HepG2 (cell line): Measurements from ENCODE around the gene CCDC106. TPM values are rescaled to one million over a fixed set of nuclear protein-coding genes. Genes with fewer than 3 reads are reported as not detected.

Experiments
- ARHGAP35 ChIP-seq: sonication (generic); formaldehyde crosslinking; IDR thresholded peaks from 2 replicates; pipeline ENCODE4 v1.9.0; 2022; ENCODE audit warnings: mild to moderate bottlenecking, inconsistent platforms, moderate library complexity, missing genetic modification reagents, borderline replicate concordance
- ARNT ChIP-seq: fragments of 450-650 bp; IDR thresholded peaks from 2 replicates; pipeline ENCODE4 v1.6.1; 2017
- FOXK1 ChIP-seq: sonication (generic); formaldehyde crosslinking; IDR thresholded peaks from 2 replicates; pipeline ENCODE4 v1.4.0; 2020; ENCODE audit warnings: low read depth, missing genetic modification reagents, borderline replicate concordance
- NR2F2 ChIP-seq: IDR thresholded peaks from 2 replicates; pipeline ENCODE4 v1.6.1; 2012; ENCODE audit warnings: low read depth, inconsistent platforms, borderline replicate concordance
- SPEN ChIP-seq: sonication (generic); formaldehyde crosslinking; IDR thresholded peaks from 2 replicates; pipeline ENCODE4 v1.5.1; 2020; ENCODE audit warnings: low read depth, mild to moderate bottlenecking, missing genetic modification reagents
- SRF ChIP-seq: IDR thresholded peaks from 2 replicates; pipeline ENCODE4 v1.6.1; 2011; ENCODE audit warnings: mild to moderate bottlenecking, low read depth, low read length, moderate library complexity
- ZC3H13 ChIP-seq: sonication (generic); formaldehyde crosslinking; IDR thresholded peaks from 2 replicates; pipeline ENCODE4 v1.8.1; 2023; ENCODE audit warnings: mild to moderate bottlenecking, missing genetic modification reagents, moderate library complexity
- ZNF468 ChIP-seq: sonication (generic); formaldehyde crosslinking; IDR thresholded peaks from 2 replicates; pipeline ENCODE4 v1.8.0; 2022; ENCODE audit warnings: mild to moderate bottlenecking, moderate library complexity, missing genetic modification reagents
- ZNF496 ChIP-seq: sonication (generic); formaldehyde crosslinking; IDR thresholded peaks from 2 replicates; pipeline ENCODE4 v1.8.1; 2023; ENCODE audit warnings: mild to moderate bottlenecking, moderate library complexity, missing genetic modification reagents; ENCODE audit not compliant: insufficient replicate concordance
- ZNF772 ChIP-seq: sonication (generic); formaldehyde crosslinking; IDR thresholded peaks from 2 replicates; pipeline ENCODE4 v1.5.0; 2020; ENCODE audit warnings: mild to moderate bottlenecking, missing genetic modification reagents
- polyA plus RNA-seq, 8 experiments: library from polyadenylated mRNA; depleted of rRNA in 3 of 8; stranded (reverse) in 7 of 8; unstranded in 1 of 8; fragments of >200 nt; fragmentation: Illumina TruSeq in 4 of 8; extraction: Trizol in 4 of 8; gene quantifications; 2 replicates each; pipeline versions ENCODE4 v1.2.1 to v1.2.3, GENCODE V29; 2011 to 2016; ENCODE audit warnings: low read depth in 4 of 8, missing spikeins in 1 of 8, mixed read lengths in 1 of 8; ENCODE audit not compliant: insufficient read depth in 1 of 8
- total RNA-seq, 5 experiments: library from RNA; depleted of rRNA; stranded (reverse); fragments of >200 nt; fragmentation: Illumina TruSeq; extraction: Trizol; gene quantifications; 2 replicates each; pipeline ENCODE4 v1.2.3, GENCODE V29; 2016; ENCODE audit warnings: low read depth in 1 of 5
- TF ChIP-seq, protein P1 (sequence below): IDR thresholded peaks from 2 replicates; pipeline ENCODE4 v1.6.1; 2016; ENCODE audit warnings: mild to moderate bottlenecking
- TF ChIP-seq, protein P2 (sequence below): sonication (generic); formaldehyde crosslinking; conservative IDR thresholded peaks from 2 replicates; pipeline ENCODE4 v1.4.0; 2020; ENCODE audit warnings: missing genetic modification reagents
- TF ChIP-seq, protein P3 (sequence below): sonication (generic); formaldehyde crosslinking; IDR thresholded peaks from 2 replicates; pipeline ENCODE4 v1.5.1; 2020; ENCODE audit warnings: missing genetic modification reagents, mild to moderate bottlenecking, borderline replicate concordance
- TF ChIP-seq, protein P4 (sequence below): sonication (generic); formaldehyde crosslinking; IDR thresholded peaks from 2 replicates; pipeline ENCODE4 v1.9.0; 2022; ENCODE audit warnings: low read depth, missing genetic modification reagents
- TF ChIP-seq, protein P5 (sequence below): sonication (generic); formaldehyde crosslinking; IDR thresholded peaks from 2 replicates; pipeline ENCODE4 v1.5.1; 2020; ENCODE audit warnings: missing genetic modification reagents, mild to moderate bottlenecking, borderline replicate concordance

The CCDC106 gene
- total and polyA plus RNA-seq, 2 of the 13 experiments (the other 11 are each of a cell fraction or from before 2014, with no cell fraction given), result 4.7 to 8.8 TPM

DNA sequence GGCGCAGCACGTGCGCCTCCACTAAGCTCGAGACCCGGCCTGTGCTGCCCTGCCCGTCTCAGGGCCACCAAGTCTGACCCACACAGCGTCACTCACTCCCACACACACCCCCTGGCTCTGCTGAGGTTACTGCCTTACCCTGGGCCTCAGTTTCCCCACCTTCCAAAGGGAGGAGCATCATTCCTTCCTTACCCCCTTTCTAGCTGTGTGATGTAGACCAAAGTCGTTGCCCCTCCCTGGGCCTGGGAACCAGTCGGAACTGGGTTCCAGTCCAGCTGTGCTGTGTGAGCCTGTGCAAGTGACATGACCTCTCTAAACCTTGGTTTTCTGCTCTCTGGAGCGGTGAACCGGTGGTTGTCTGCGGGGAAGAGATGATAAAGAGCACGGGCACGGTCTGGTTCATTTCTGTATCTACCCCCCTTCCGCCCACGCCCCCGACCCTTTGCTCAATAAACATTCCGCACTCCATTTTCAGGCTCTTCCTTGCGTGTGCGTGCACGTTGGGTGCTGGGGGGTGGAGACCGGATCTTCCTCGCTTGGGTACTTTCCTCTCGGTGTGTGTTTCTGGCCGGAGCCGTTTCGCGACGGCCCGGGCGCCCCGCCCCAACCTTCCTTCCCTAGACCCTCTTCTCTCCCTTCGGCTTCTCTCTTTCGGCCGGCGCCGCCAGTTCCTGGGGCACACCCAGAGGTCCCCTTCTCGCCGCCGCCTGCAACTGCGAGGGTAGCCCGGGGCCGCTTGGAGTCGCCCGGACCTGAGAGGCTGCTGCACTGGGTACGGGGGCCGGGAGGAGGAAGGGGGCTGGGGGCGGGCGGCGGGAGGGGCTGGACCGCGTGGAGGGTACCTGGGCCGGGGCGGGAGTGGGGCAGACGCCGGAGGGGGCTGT is 4.8 kb upstream of the CCDC106 start, which contains the start of gene ZNF581 (continued):
- TF ChIP-seq, protein P1, sequence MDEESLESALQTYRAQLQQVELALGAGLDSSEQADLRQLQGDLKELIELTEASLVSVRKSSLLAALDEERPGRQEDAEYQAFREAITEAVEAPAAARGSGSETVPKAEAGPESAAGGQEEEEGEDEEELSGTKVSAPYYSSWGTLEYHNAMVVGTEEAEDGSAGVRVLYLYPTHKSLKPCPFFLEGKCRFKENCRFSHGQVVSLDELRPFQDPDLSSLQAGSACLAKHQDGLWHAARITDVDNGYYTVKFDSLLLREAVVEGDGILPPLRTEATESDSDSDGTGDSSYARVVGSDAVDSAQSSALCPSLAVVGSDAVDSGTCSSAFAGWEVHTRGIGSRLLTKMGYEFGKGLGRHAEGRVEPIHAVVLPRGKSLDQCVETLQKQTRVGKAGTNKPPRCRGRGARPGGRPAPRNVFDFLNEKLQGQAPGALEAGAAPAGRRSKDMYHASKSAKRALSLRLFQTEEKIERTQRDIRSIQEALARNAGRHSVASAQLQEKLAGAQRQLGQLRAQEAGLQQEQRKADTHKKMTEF (CRISPR knock-in tag), result peak; percentile 82
- TF ChIP-seq SRF, result 0 out of 2 replicates have a peak, but pooled peaks have one; percentile 39
- TF ChIP-seq, protein P2, sequence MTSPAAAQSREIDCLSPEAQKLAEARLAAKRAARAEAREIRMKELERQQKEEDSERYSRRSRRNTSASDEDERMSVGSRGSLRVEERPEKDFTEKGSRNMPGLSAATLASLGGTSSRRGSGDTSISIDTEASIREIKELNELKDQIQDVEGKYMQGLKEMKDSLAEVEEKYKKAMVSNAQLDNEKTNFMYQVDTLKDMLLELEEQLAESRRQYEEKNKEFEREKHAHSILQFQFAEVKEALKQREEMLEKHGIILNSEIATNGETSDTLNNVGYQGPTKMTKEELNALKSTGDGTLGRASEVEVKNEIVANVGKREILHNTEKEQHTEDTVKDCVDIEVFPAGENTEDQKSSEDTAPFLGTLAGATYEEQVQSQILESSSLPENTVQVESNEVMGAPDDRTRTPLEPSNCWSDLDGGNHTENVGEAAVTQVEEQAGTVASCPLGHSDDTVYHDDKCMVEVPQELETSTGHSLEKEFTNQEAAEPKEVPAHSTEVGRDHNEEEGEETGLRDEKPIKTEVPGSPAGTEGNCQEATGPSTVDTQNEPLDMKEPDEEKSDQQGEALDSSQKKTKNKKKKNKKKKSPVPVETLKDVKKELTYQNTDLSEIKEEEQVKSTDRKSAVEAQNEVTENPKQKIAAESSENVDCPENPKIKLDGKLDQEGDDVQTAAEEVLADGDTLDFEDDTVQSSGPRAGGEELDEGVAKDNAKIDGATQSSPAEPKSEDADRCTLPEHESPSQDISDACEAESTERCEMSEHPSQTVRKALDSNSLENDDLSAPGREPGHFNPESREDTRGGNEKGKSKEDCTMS (CRISPR knock-in tag), result no peak
- 0 out of 2 replicates have a peak, but pooled peaks have one; percentile 54 for TF ChIP-seq NR2F2
- peak; percentile 70; the same call in 1 of the 2 replicates for TF ChIP-seq ZC3H13 (CRISPR knock-in tag)
- TF ChIP-seq ZNF772 (CRISPR knock-in tag), result peak; percentile 68
- TF ChIP-seq, protein P3, sequence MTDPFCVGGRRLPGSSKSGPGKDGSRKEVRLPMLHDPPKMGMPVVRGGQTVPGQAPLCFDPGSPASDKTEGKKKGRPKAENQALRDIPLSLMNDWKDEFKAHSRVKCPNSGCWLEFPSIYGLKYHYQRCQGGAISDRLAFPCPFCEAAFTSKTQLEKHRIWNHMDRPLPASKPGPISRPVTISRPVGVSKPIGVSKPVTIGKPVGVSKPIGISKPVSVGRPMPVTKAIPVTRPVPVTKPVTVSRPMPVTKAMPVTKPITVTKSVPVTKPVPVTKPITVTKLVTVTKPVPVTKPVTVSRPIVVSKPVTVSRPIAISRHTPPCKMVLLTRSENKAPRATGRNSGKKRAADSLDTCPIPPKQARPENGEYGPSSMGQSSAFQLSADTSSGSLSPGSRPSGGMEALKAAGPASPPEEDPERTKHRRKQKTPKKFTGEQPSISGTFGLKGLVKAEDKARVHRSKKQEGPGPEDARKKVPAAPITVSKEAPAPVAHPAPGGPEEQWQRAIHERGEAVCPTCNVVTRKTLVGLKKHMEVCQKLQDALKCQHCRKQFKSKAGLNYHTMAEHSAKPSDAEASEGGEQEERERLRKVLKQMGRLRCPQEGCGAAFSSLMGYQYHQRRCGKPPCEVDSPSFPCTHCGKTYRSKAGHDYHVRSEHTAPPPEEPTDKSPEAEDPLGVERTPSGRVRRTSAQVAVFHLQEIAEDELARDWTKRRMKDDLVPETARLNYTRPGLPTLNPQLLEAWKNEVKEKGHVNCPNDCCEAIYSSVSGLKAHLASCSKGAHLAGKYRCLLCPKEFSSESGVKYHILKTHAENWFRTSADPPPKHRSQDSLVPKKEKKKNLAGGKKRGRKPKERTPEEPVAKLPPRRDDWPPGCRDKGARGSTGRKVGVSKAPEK (CRISPR knock-in tag), result 0 out of 2 replicates have a peak, but pooled peaks have one; percentile 43
- TF ChIP-seq, protein P4, sequence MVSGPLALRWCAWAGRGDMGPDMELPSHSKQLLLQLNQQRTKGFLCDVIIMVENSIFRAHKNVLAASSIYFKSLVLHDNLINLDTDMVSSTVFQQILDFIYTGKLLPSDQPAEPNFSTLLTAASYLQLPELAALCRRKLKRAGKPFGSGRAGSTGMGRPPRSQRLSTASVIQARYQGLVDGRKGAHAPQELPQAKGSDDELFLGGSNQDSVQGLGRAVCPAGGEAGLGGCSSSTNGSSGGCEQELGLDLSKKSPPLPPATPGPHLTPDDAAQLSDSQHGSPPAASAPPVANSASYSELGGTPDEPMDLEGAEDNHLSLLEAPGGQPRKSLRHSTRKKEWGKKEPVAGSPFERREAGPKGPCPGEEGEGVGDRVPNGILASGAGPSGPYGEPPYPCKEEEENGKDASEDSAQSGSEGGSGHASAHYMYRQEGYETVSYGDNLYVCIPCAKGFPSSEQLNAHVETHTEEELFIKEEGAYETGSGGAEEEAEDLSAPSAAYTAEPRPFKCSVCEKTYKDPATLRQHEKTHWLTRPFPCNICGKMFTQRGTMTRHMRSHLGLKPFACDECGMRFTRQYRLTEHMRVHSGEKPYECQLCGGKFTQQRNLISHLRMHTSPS (CRISPR knock-in tag), result no peak
- no peak for TF ChIP-seq ARHGAP35 (CRISPR knock-in tag)
- peak; percentile 74 for TF ChIP-seq SPEN
- TF ChIP-seq ARNT, result no peak
- no peak for TF ChIP-seq ZNF468
- TF ChIP-seq, protein P5, sequence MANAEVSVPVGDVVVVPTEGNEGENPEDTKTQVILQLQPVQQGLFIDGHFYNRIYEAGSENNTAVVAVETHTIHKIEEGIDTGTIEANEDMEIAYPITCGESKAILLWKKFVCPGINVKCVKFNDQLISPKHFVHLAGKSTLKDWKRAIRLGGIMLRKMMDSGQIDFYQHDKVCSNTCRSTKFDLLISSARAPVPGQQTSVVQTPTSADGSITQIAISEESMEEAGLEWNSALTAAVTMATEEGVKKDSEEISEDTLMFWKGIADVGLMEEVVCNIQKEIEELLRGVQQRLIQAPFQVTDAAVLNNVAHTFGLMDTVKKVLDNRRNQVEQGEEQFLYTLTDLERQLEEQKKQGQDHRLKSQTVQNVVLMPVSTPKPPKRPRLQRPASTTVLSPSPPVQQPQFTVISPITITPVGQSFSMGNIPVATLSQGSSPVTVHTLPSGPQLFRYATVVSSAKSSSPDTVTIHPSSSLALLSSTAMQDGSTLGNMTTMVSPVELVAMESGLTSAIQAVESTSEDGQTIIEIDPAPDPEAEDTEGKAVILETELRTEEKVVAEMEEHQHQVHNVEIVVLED, result peak; percentile 74
- no peak for TF ChIP-seq ZNF496 (CRISPR knock-in tag)
- peak; percentile 41; the same call in 1 of the 2 replicates for TF ChIP-seq FOXK1 (CRISPR knock-in tag)
